Astrocyte (in vitro differentiated cells and primary cell): ENCODE data around the gene SEMA4C.

ENCODE experiments used
- EZH2 ChIP-seq: IDR thresholded peaks from 2 replicates; pipeline ENCODE4 v1.6.1; 2012; ENCODE audit warnings: mild to moderate bottlenecking, low read length, inconsistent platforms; ENCODE audit not compliant: insufficient read depth
- TF ChIP-seq, protein P1 (sequence below): IDR thresholded peaks from 2 replicates; pipeline ENCODE4 v1.5.1; 2011; ENCODE audit warnings: low read depth, mild to moderate bottlenecking, inconsistent platforms, low read length, moderate library complexity; ENCODE audit not compliant: insufficient read depth

DNA sequence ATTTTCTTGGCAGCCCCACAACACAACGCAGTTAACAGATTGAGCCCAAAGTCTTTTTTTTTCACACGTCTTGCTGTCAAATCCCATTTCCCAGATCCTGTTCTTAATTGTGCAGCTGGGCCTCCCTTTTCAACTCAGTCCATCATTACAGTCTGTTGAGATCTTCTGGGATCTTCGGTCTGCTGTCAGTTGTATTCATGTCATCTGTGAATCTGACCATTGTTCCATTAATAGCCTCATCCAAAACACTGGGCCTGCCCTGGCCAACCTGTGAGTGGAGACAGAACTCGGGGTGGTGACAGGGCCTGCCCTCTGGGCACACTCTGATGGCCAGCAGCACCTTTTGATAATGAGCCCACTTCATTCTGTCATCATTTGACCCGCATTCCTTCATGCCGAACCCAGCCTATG, 39.7 kb upstream of the SEMA4C start:
- TF ChIP-seq, protein P1, sequence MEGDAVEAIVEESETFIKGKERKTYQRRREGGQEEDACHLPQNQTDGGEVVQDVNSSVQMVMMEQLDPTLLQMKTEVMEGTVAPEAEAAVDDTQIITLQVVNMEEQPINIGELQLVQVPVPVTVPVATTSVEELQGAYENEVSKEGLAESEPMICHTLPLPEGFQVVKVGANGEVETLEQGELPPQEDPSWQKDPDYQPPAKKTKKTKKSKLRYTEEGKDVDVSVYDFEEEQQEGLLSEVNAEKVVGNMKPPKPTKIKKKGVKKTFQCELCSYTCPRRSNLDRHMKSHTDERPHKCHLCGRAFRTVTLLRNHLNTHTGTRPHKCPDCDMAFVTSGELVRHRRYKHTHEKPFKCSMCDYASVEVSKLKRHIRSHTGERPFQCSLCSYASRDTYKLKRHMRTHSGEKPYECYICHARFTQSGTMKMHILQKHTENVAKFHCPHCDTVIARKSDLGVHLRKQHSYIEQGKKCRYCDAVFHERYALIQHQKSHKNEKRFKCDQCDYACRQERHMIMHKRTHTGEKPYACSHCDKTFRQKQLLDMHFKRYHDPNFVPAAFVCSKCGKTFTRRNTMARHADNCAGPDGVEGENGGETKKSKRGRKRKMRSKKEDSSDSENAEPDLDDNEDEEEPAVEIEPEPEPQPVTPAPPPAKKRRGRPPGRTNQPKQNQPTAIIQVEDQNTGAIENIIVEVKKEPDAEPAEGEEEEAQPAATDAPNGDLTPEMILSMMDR = no peak
- no peak for TF ChIP-seq EZH2
